Left cardiac atrium (tissue), 4 donors: ENCODE results near the gene CLNK. TPM values are rescaled to one million over a fixed set of nuclear protein-coding genes. Genes with fewer than 3 reads are reported as not detected.
"Not testable (repeated sequence)": the region's sequence is repeated elsewhere in the genome, so short reads cannot be mapped to it uniquely, and the experiment has no call there.

Experiments used
- ATAC-seq, 2 donors: fragments of 200-7000 bp; cut with Tn5 transposase; one replicate each; pipeline ENCODE4 v1.9.1; 2020; ENCODE audit warnings: mild to moderate bottlenecking in 2 of 2, moderate library complexity in 2 of 2
- DNase-seq: peaks from one replicate; pipeline ENCODE4 v3.0.0-alpha.2; 2020
- intact Hi-C, 2 donors: fragments of 100-400 bp; cut with DNase I; formaldehyde crosslinking; loops; one replicate each; pipeline versions ENCODE4 v1.14.1 to v1.15.1; 2022 to 2023
- total RNA-seq, 2 donors: library from RNA; stranded (reverse); fragmentation: NEBNext Ultra II Directional; extraction: Animal tissue kit (Norgen Biotek cat#: 25700); gene quantifications; one replicate each; pipeline ENCODE4 v1.2.1, GENCODE V29; 2021
- donor health status: DM: no; HTN: yes; CAD: no.
- donor health status: DM: no; HTN: yes; CAD: no; lungs with severe emphysema.
- donor health status: DM: yes; HTN: yes; CAD: no.
- donor health status: Dilated cardiomyopathy.

CLNK gene
- total RNA-seq, 2 donors from 2014 or later: not detected

- DNase-seq (no peak), ATAC-seq (no peak)
- intact Hi-C loops: no loop called here
Measured at GRCh38 chr4:10590896-10591295, 93.7 kb downstream of the CLNK start.

- no peak for ATAC-seq
- intact Hi-C loops: no loop called here
Measured at GRCh38 chr4:10589799-10590198, 94.8 kb downstream of the CLNK start.

GRCh38 chr4:10589321-10589720 is 95.2 kb downstream of the CLNK start:
- DNase-seq: no peak
- ATAC-seq: no peak
- intact Hi-C loops: no loop called here

More at GRCh38 chr4:10589799-10590198, 94.8 kb downstream of the CLNK start:
- no peak for DNase-seq

GRCh38 chr4:10587697-10588096 is 96.9 kb downstream of the CLNK start:
- intact Hi-C loops: no loop called here
- DNase-seq (no peak), ATAC-seq (no peak)

- ATAC-seq: no peak
- no peak for DNase-seq
- intact Hi-C loops: no loop called here
Measured at GRCh38 chr4:10587296-10587695, 97.3 kb downstream of the CLNK start.

- peak; percentile 76 to 93 for ATAC-seq
- intact Hi-C loops: loop anchor here in 1 of 2 donors (5.0 kb wide), 1 partner anchor 843 kb away; the partner anchor contains the start of gene HS3ST1
- no peak for DNase-seq
Measured at GRCh38 chr4:10584042-10584441, 100.5 kb downstream of the CLNK start.

- intact Hi-C loops: loop anchor here in 1 of 2 donors (5.0 kb wide), 1 partner anchor 844 kb away; the partner anchor contains the start of gene HS3ST1
- no peak for ATAC-seq
- DNase-seq: no peak
Measured at GRCh38 chr4:10582951-10583350, 101.6 kb downstream of the CLNK start.

- intact Hi-C loops: loop anchor here in 1 of 2 donors (5.0 kb wide), 1 partner anchor 845 kb away; the partner anchor contains the start of gene HS3ST1
- no peak for DNase-seq
- peak; percentile 49 to 69 for ATAC-seq
Measured at GRCh38 chr4:10582059-10582686, 102.4 kb downstream of the CLNK start.

- DNase-seq: no peak
- intact Hi-C loops: loop anchor here in 1 of 2 donors (5.0 kb wide), 1 partner anchor 846 kb away; the partner anchor contains the start of gene HS3ST1
- ATAC-seq: no peak
Measured at GRCh38 chr4:10581022-10581421, 103.5 kb downstream of the CLNK start.

- intact Hi-C loops: loop anchor here in 1 of 2 donors (5.0 to 10.0 kb wide), 2 partner anchors 848 to 1145 kb away; partner anchors contain the start of gene HS3ST1
- DNase-seq: no peak
- ATAC-seq: no peak
Measured at GRCh38 chr4:10579648-10580047, 104.9 kb downstream of the CLNK start.

- intact Hi-C loops: loop anchor here in 1 of 2 donors (10.0 kb wide), 1 partner anchor 1147 kb away; no protein-coding TSS in a partner anchor
- no peak for DNase-seq
- ATAC-seq: no peak
Measured at GRCh38 chr4:10577508-10578426, 106.8 kb downstream of the CLNK start.

- intact Hi-C loops: loop anchor here in 1 of 2 donors (10.0 kb wide), 1 partner anchor 1148 kb away; no protein-coding TSS in a partner anchor
- ATAC-seq (no peak), DNase-seq (no peak)
Measured at GRCh38 chr4:10577018-10577417, 107.5 kb downstream of the CLNK start.

GRCh38 chr4:10576236-10576635 is 108.3 kb downstream of the CLNK start:
- ATAC-seq (no peak), DNase-seq (no peak)
- intact Hi-C loops: loop anchor here in 1 of 2 donors (10.0 kb wide), 1 partner anchor 1149 kb away; no protein-coding TSS in a partner anchor

GRCh38 chr4:10575414-10575813 is 109.2 kb downstream of the CLNK start:
- no peak for DNase-seq
- intact Hi-C loops: loop anchor here in 1 of 2 donors (10.0 kb wide), 1 partner anchor 1149 kb away; no protein-coding TSS in a partner anchor

GRCh38 chr4:10574553-10574952 is 110.0 kb downstream of the CLNK start:
- DNase-seq, ATAC-seq: not testable (repeated sequence)
- intact Hi-C loops: loop anchor here in 1 of 2 donors (10.0 kb wide), 1 partner anchor 1150 kb away; no protein-coding TSS in a partner anchor

More at GRCh38 chr4:10575414-10575813, 109.2 kb downstream of the CLNK start:
- ATAC-seq: no peak

GRCh38 chr4:10571909-10572308 is 112.7 kb downstream of the CLNK start:
- intact Hi-C loops: loop anchor here in 1 of 2 donors (10.0 kb wide), 1 partner anchor 1153 kb away; no protein-coding TSS in a partner anchor
- DNase-seq (no peak), ATAC-seq (peak in 1 of 2 donors; percentile 78)

GRCh38 chr4:10569491-10569890 is 115.1 kb downstream of the CLNK start:
- intact Hi-C loops: no loop called here
- no peak for DNase-seq

GRCh38 chr4:10567766-10568165 is 116.8 kb downstream of the CLNK start:
- intact Hi-C loops: no loop called here
- no peak for DNase-seq
- no peak for ATAC-seq

More at GRCh38 chr4:10569491-10569890, 115.1 kb downstream of the CLNK start:
- ATAC-seq: no peak

GRCh38 chr4:10565166-10565780 is 119.3 kb downstream of the CLNK start:
- DNase-seq (no peak), ATAC-seq (no peak)
- intact Hi-C loops: no loop called here
